Measurements from ENCODE around the gene VPS13C.

DNA sequence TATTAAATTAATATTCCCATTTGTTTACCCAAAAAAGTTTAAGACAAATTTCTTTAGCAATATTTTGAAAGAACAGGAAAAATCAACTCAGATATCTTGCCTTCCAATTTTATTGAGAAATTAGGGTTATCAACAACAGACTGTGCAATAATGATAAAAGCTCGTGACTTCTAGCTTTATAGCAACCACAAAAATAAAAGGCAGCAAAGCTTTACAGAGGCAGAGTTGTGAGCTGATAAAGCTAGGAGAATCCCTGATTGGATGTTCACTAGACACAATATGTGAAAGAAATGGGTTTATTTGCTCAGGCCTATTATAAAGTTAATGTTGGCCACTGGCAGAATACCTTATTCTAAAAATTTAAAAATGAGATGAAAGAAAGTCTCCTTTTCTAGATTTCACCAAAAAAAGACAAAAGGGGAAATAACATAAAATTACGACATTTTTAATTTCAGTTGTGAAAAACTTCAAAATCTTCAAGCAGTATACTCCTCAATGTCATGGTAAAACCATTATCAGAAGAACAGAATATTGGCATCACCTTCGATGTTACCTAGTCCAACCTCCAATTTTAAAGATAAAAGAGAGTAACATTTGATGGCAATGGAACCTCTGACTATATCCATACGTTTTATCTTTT is 2.8 kb downstream of the VPS13C start:
- TF ChIP-seq SIN3A (IDR thresholded peaks at IDR 0.05; ENCODE audit: borderline replicate concordance, insufficient read depth, low read length) = no peak
- TF ChIP-seq, protein P1, sequence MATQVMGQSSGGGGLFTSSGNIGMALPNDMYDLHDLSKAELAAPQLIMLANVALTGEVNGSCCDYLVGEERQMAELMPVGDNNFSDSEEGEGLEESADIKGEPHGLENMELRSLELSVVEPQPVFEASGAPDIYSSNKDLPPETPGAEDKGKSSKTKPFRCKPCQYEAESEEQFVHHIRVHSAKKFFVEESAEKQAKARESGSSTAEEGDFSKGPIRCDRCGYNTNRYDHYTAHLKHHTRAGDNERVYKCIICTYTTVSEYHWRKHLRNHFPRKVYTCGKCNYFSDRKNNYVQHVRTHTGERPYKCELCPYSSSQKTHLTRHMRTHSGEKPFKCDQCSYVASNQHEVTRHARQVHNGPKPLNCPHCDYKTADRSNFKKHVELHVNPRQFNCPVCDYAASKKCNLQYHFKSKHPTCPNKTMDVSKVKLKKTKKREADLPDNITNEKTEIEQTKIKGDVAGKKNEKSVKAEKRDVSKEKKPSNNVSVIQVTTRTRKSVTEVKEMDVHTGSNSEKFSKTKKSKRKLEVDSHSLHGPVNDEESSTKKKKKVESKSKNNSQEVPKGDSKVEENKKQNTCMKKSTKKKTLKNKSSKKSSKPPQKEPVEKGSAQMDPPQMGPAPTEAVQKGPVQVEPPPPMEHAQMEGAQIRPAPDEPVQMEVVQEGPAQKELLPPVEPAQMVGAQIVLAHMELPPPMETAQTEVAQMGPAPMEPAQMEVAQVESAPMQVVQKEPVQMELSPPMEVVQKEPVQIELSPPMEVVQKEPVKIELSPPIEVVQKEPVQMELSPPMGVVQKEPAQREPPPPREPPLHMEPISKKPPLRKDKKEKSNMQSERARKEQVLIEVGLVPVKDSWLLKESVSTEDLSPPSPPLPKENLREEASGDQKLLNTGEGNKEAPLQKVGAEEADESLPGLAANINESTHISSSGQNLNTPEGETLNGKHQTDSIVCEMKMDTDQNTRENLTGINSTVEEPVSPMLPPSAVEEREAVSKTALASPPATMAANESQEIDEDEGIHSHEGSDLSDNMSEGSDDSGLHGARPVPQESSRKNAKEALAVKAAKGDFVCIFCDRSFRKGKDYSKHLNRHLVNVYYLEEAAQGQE (IDR thresholded peaks at IDR 0.05; ENCODE audit: insufficient read depth in 1 of 2, low read depth in 2 of 2, low read length in 2 of 2) = no peak
- no peak for TF ChIP-seq POLR2AphosphoS5 (IDR thresholded peaks at IDR 0.05; ENCODE audit: low read depth, low read length)

Measured in PFSK-1 (cell line).